ENCODE results near the gene MCF2L.

The MCF2L gene

DNA sequence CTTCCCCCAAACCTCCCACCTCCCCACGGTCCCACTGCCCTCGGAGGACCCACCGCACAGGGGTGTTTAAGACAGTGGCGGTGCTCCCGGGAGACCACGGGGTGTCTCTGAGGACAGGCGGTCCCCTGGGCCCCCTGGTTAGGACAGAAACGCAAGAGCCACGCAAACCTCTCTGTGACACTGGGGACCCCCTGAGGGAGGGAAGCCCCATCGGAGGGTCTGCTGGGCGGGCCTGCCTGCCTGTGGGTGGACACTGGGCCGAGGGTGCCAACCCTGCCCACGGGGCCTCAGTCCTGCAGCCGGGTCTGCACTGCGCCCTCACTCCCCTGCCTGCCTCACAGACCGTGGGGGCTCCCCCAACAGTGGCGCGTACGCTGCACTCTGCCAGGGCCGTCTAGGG lies 17.5 kb downstream of the MCF2L start:
- H3K4me3 ChIP-seq (ENCODE audit: low read length), result no peak overlapping the region
- TF ChIP-seq ZNF274 (IDR thresholded peaks at IDR 0.05; ENCODE audit: low read depth, low read length), result no peak

DNA sequence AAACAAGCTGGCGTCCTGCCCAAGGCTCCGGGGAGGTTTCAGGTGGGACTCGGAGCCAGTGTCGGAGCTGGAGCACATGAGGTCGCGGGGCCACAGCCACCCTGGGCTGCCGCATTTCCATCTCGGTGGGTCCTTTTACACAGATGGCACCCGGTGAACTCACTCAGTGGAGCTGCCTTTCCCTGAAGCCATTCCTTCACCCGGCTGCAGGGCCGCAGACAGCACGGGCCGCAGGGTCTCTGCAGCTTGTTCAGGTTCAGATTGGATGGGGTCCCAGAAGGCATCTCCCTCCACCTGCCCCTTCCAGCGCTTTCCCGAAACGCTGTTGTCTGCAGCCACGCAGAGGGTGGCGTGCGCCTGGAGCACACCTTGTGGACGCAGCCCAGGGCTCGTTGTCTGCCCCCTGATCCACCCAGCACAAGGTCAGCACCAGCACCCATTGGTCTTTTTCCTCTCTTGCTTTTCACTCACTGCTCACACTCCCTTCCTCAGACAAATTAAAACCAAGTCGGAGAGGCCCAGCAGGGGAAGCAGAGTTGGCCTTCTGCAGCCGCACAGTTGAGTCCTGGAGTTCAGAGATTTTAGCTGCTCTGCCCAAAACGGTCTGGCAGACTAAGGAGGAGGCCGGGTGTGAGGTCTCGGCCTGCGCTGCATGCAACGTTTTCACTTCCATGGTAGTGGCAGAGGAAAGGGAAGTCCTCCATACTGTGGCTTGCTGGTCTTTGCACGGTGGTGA lies 18.1 kb downstream of the MCF2L start:
- TF ChIP-seq ZNF274 (IDR thresholded peaks at IDR 0.05; ENCODE audit: low read depth, low read length), result no peak
- no peak overlapping the region for H3K4me3 ChIP-seq (ENCODE audit: low read length)

DNA sequence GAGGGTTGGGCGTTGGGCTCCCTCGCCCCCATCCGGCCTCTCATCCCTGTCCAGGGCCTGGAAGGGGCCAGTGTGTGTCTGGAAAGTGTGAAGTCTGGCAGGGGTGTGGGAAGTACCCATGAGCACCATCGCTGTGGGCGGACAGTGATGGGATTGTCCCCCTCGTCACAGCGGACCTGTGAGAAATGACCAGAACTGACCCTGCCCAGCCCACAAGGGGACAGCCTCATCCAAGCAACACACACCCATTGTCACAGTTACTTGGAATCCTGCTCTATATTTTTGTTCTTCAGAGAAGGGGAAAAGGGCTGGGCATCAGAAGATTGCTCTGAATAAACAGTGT lies 18.6 kb downstream of the MCF2L start:
- H3K4me3 ChIP-seq (ENCODE audit: low read length), result no peak overlapping the region
- no peak for TF ChIP-seq ZNF274 (IDR thresholded peaks at IDR 0.05; ENCODE audit: low read depth, low read length)

DNA sequence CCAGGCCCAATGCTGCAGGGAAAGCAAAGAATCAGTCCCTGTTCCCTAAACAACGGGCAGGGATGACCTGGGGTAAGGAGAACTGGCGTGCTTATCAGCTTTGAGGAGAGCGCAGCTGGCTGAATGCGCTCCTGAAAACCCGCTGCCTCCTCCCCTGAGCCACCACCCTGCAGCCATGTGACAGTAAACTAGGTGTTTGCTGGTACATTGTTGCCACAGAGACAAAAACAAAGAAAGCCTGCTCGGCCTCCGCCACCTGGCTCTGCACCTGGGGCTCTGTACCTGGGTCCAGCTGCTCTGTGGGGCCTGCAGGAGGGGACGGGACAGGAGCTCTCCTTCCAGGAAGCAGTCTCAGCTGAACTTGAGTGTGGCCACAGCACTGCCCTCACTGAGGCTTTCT lies 21.8 kb downstream of the MCF2L start:
- no peak overlapping the region for H3K4me3 ChIP-seq (ENCODE audit: low read length)
- TF ChIP-seq ZNF274 (IDR thresholded peaks at IDR 0.05; ENCODE audit: low read depth, low read length), result no peak

DNA sequence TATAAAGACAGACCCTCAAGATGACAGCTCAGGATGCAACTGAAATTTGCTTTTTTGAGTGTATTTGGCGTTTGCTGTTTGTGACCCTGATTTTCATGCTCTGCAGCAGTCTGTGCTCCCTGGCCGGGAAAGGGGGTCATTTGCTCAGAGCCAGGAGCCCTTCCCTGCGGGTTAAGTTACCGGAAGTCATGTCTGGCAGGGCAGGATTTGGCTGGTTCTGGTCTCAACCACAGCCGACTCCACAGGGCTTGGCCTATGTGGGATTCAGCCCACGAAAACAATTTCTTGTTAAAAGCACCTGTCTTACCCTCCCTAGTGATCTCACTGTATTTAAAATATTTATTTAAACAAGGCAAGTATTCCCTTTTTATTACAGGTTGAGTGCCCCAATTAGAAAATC lies 22.6 kb downstream of the MCF2L start:
- H3K4me3 ChIP-seq (ENCODE audit: low read length), result no peak overlapping the region
- no peak for TF ChIP-seq ZNF274 (IDR thresholded peaks at IDR 0.05; ENCODE audit: low read depth, low read length)

DNA sequence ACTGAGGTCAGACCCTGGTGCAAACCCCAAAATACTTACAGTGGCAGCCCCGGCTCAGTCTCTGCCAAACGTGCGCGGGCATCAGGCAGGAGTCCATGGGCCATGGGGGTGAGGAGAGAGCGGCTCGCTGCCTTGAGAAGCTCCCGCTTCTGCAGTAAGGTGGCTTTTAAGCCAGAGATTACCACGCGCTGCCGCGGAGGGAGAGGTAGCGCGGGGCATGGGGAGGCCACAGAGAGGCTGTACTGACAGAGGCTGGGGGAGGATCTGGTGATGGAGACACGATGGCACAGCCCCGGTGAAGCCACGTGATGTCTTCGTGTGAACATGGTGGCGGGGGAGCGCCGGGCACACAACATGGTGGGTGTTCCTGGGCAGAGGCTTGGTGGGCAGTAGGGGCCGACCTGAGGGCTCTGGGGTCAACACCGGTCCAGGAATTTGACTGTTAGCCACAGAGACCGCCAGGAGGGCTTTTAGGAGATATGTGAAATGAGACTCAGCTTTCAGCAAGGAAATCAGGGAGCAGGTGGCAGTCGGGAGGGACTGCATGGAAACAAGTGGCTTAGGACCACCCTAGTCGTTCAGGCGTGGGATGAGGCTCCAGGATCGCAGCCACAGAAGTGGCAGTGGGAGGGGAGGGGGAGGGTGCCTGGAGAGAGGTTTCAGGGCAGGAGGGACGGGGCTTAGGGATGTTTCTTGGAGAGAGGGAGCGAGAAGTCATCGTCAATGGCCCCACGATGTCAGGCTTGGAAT lies 24.1 kb downstream of the MCF2L start:
- no peak overlapping the region for H3K4me3 ChIP-seq (ENCODE audit: low read length)
- TF ChIP-seq ZNF274 (IDR thresholded peaks at IDR 0.05; ENCODE audit: low read depth, low read length), result no peak

DNA sequence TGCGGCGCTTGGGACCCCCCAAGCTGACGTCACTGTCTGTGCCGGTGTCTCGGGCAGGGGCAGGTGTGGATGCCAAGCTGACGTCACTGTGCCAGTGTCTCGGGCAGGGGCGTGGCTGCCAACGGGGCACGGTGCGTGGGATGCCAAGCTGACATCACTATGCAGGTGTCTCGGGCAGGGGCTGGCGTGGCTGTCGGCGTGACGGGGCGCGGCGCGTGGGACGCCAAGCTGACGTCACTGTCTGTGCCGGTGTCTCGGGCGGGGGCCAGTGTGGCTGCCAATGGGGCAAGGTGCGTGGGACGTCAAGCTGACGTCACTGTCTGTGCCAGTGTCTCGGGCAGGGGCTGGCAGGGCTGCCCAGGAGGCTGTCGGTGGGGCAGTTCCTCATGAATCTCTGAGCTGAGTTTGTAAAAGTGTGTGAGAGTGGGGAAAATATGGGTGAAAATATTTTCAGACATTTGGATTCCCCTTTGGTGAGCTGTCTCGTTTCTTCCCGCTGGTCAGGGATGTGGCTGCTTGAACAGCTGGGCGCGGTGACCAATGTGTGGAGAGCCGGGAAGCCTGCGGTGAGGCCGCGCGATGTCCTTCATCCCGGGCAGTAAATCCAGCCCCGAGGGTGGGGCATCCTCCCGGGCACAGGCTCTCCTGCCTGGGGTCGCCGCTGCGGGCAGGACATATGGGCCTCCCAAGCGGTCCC lies 25.2 kb downstream of the MCF2L start:
- no peak overlapping the region for H3K4me3 ChIP-seq (ENCODE audit: low read length)
- no peak for TF ChIP-seq ZNF274 (IDR thresholded peaks at IDR 0.05; ENCODE audit: low read depth, low read length)

DNA sequence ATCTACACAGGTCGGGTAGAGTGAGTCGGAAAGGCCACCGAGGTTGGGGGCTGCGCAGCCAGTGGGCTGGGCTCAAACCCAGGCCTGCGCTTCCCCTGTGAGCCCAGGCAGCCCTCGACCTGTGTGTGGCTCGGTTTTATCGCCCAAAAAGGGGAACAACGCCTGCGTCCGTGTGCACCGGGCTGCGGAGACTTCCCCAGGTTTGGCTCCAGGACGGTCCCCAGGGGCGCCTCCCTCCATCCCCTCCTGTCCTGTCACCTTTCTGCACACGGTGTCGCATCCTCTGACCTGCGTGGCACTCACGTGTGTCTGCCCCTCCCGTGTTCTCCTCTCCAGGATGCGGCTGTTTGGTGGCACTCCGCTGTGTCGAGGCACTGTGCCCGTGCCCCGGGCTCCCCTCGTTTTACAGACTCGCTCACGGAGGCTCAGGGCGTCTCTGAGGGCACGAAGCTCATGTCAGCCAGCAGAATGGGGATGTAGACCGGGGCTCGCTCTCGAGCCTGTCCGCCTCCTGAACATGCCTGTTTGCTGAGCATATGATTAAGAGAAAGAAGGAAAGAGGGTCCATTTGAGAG lies 25.9 kb downstream of the MCF2L start:
- TF ChIP-seq ZNF274 (IDR thresholded peaks at IDR 0.05; ENCODE audit: low read depth, low read length), result no peak
- no peak overlapping the region for H3K4me3 ChIP-seq (ENCODE audit: low read length)

DNA sequence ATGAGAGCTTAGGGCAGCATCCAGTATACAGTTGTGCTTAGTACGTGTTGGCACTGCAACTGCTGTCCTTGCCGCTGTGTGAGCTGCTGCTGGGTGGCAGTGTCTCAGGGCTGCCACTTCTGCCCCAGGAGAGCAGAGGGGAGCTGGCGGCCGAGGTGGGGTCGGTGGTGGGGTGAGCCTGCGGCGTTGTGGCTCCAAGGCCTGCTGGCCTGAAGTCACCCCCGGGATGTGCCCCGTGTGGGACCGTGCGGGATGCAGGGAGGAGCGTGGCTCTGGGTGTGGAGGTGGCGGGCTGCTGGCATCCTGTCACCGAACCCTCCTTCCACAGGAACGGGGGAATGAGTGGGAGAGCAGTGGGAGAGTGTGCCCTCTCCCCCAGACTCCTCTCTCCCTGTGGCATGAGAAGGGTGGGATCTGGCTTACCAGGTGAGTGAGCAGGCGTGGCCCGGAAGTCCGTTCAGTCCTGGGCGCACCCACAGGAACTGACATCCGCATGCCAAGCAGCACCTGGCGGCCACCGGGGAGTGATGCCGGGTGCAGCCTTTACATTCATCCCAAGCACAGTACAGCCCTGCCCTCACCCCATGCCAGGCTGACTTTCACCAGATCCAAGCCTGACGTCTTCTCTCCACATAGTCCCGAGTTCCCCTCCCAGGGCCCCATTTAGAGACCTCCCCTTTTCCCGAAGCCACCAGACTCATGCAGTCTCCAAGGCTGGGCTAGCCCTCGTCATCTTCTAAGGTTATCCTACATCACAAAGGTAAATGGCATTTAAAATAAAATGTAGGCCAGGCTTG lies 26.6 kb downstream of the MCF2L start:
- TF ChIP-seq ZNF274 (IDR thresholded peaks at IDR 0.05; ENCODE audit: low read depth, low read length), result no peak
- no peak overlapping the region for H3K4me3 ChIP-seq (ENCODE audit: low read length)

DNA sequence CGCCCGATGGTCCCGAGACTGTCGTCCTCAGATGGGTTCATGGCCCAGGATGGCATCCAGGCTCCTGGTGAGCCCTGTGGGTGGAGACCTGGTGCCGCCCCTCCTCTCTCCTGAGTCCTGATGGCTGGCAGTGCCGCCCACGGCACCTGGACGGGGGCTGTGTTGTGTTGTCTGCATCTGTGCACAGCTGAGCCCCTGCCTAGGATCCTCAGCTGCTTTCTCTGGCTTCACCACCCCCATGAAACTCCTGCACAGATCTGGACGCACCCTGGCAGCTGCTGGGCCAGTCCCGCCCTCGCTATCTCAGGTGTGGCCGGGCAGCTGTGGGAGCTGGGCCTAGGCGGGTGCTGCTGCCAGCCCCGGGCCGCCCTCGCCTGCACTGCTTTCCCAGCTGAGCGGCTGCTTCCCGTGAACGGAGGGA lies 27.7 kb downstream of the MCF2L start:
- H3K4me3 ChIP-seq (ENCODE audit: low read length), result no peak overlapping the region
- TF ChIP-seq ZNF274 (IDR thresholded peaks at IDR 0.05; ENCODE audit: low read depth, low read length), result no peak

DNA sequence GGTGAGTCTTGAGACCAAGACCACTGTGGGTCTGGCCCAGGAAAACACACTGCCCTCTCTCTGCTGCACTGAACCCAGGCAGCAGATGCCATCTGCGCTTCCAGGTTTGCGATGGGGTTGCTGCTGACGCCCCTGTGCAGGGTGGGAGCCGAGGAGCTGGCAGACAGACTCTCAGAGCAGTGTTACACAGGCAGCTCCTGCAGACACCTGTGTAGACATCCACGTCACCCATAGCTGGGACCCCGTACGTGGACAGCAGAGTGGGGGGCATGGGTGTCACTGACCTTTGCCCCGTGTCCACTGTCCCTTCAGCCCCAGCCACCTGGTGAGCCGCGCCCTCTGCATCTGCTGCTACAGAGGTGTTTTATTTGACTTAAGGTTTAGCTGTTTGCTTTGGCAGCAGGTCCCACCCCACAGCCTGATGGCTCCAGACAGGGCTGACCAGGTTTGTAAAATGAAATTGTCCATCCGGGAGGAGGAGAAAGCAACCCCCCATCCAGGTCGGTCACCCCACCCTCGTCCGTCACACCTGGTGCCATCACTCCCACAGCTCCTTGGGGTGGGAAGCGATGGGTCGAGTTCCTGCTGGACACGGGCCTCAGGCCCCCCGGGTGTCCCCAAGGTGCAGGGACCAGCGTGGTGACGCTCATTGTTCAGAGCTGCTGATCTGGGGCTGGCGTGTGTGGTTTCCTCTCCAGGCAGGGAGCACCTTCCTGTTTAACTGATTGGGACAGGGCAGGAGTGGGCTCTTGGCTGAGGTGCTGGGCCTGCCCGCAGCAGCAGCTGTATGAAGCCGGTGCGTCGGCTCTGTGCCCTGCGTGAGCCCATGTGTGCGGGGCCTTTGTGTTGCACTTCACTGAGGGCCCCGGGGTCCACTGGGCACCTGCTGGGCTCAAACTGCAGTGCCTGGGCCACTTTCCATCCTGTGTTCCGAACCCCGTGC lies 28.4 kb downstream of the MCF2L start:
- TF ChIP-seq ZNF274 (IDR thresholded peaks at IDR 0.05; ENCODE audit: low read depth, low read length), result no peak
- H3K4me3 ChIP-seq (ENCODE audit: low read length), result no peak overlapping the region

DNA sequence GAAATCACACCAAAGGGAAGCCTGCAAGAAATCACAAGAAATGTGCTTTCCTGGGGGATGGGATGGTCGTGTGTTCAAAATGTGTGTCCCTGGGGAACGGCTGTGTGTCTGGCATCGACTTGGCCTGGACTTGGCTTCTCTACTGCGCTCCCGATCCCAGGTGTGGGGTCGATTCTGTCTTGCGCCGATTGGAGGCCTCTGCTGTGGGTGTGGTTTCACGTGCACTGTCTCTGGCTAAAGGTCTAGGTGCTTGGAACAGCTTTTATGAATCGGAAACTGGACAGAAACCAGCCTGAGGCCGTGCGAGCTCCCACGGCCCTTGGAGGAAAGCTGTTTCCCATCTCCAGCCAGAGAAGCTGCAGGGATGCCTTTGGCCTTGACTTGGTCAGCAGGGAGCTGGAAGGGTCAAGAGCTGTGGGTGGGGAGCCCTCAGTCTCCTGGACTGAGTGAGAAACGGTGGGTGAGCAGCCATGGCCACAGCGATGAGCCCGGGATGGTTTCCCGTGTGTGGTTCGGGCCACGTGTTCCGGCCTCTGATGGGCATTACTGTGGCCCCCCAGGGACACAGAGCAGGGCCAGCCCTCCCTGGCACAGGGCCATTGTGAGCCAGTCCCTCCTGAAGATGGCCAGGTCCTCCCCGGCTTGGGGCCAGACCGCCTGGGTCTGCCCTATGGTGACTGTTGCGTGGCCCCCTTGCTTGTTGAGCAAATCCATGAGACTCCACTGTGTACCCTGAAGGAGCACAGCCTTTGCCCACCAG lies 29.7 kb downstream of the MCF2L start:
- no peak for TF ChIP-seq ZNF274 (IDR thresholded peaks at IDR 0.05; ENCODE audit: low read depth, low read length)
- no peak overlapping the region for H3K4me3 ChIP-seq (ENCODE audit: low read length)
